HG03039 (cell line): ENCODE data around the gene TNPO3.

Experiments used
- ATAC-seq: cut with Tn5 transposase; IDR thresholded peaks from one replicate; pipeline ENCODE4 v1.9.1; 2021; ENCODE audit warnings: mild to moderate bottlenecking, moderate library complexity; ENCODE audit not compliant: unreplicated experiment

TNPO3 gene

GRCh38 chr7:129054438-129055293 is at the start of gene TNPO3:
Gene TNPO3, minus strand, starts transcription at chr7:129055111. Its CDS starts 341 bp downstream, at chr7:129054770.
- peak; percentile 75 for ATAC-seq

GRCh38 chr7:129103561-129104324 is 48.8 kb upstream of the TNPO3 start:
- no peak for ATAC-seq

GRCh38 chr7:129101746-129102145 is 46.8 kb upstream of the TNPO3 start:
- ATAC-seq = no peak

- ATAC-seq = no peak
These were observed 45.9 kb upstream of the TNPO3 start for GRCh38 chr7:129100827-129101166.

GRCh38 chr7:129098409-129099084 is 43.6 kb upstream of the TNPO3 start:
- no peak for ATAC-seq

- ATAC-seq = no peak
These were observed 40.3 kb upstream of the TNPO3 start for GRCh38 chr7:129095258-129095657.

GRCh38 chr7:129094501-129094900 is 39.6 kb upstream of the TNPO3 start:
- no peak for ATAC-seq

GRCh38 chr7:129093867-129094456 is 39.1 kb upstream of the TNPO3 start:
- ATAC-seq = no peak

- peak; percentile 57 for ATAC-seq
These were observed 36.6 kb upstream of the TNPO3 start for GRCh38 chr7:129091484-129092002.

- no peak for ATAC-seq
These were observed 35.5 kb upstream of the TNPO3 start for GRCh38 chr7:129090300-129090907.

- ATAC-seq = peak; percentile 64
These were observed 34.8 kb upstream of the TNPO3 start for GRCh38 chr7:129089521-129090212.

- ATAC-seq = no peak
These were observed 30.1 kb upstream of the TNPO3 start for GRCh38 chr7:129084801-129085551.

- ATAC-seq = no peak
These were observed 28.6 kb upstream of the TNPO3 start for GRCh38 chr7:129083525-129083924.

- ATAC-seq = no peak
These were observed 23.5 kb upstream of the TNPO3 start for GRCh38 chr7:129078455-129078854.

- no peak for ATAC-seq
These were observed 22.0 kb upstream of the TNPO3 start for GRCh38 chr7:129076886-129077285.

GRCh38 chr7:129074994-129075393 is 20.1 kb upstream of the TNPO3 start:
- no peak for ATAC-seq

- ATAC-seq = no peak
These were observed 19.5 kb upstream of the TNPO3 start for GRCh38 chr7:129074361-129074871.

GRCh38 chr7:129073738-129074137 is 18.8 kb upstream of the TNPO3 start:
- ATAC-seq = no peak

GRCh38 chr7:129073204-129073603 is 18.3 kb upstream of the TNPO3 start:
- no peak for ATAC-seq
